HG02798 (cell line): Measurements from ENCODE around the gene GGA2.
"Not testable (repeated sequence)": the region's sequence is repeated elsewhere in the genome, so short reads cannot be mapped to it uniquely, and the experiment has no call there.

Experiments
- ATAC-seq: cut with Tn5 transposase; IDR thresholded peaks from one replicate; pipeline ENCODE4 v1.9.1; 2021; ENCODE audit warnings: mild to moderate bottlenecking; ENCODE audit not compliant: unreplicated experiment, poor library complexity

Gene GGA2

GRCh38 chr16:23480257-23480656 lies 30.0 kb downstream of the GGA2 start:
- ATAC-seq = no peak

GRCh38 chr16:23479138-23479537 lies 31.2 kb downstream of the GGA2 start:
- no peak for ATAC-seq

- no peak for ATAC-seq
Measured at GRCh38 chr16:23478566-23478965, 31.7 kb downstream of the GGA2 start.

GRCh38 chr16:23476289-23476688 lies 34.0 kb downstream of the GGA2 start:
- no peak for ATAC-seq

- no peak for ATAC-seq
Measured at GRCh38 chr16:23469814-23470213, 40.5 kb downstream of the GGA2 start.

- ATAC-seq = no peak
Measured at GRCh38 chr16:23466162-23466885, 44.0 kb downstream of the GGA2 start.

GRCh38 chr16:23465179-23465578 lies 45.1 kb downstream of the GGA2 start:
- no peak for ATAC-seq

GRCh38 chr16:23464196-23464595 lies 46.1 kb downstream of the GGA2 start:
- ATAC-seq = no peak

- not testable (repeated sequence) for ATAC-seq
Measured at GRCh38 chr16:23462994-23463393, 47.3 kb downstream of the GGA2 start.

GRCh38 chr16:23453338-23454052 lies 56.8 kb downstream of the GGA2 start:
- ATAC-seq = no peak

- peak; percentile 91 for ATAC-seq
Measured at GRCh38 chr16:23452572-23453337, 57.5 kb downstream of the GGA2 start, which contains the start of gene COG7. Gene COG7, minus strand, starts transcription at chr16:23453189. Its CDS starts 195 bp downstream, at chr16:23452994.

- ATAC-seq = no peak
Measured at GRCh38 chr16:23452221-23452571, 58.1 kb downstream of the GGA2 start.

- no peak for ATAC-seq
Measured at GRCh38 chr16:23448392-23448791, 61.9 kb downstream of the GGA2 start.

GRCh38 chr16:23437542-23437941 lies 72.8 kb downstream of the GGA2 start:
- not testable (repeated sequence) for ATAC-seq

GRCh38 chr16:23436951-23437350 lies 73.3 kb downstream of the GGA2 start:
- ATAC-seq = no peak

GRCh38 chr16:23435500-23435899 lies 74.8 kb downstream of the GGA2 start:
- peak; percentile 54 for ATAC-seq

GRCh38 chr16:23434380-23434779 lies 75.9 kb downstream of the GGA2 start:
- no peak for ATAC-seq

GRCh38 chr16:23433261-23433920 lies 76.9 kb downstream of the GGA2 start:
- no peak for ATAC-seq

- no peak for ATAC-seq
Measured at GRCh38 chr16:23432176-23433128, 77.8 kb downstream of the GGA2 start.
